GM21360 (cell line): Measurements from ENCODE around the gene INO80C.
"Not testable (repeated sequence)": the region's sequence is repeated elsewhere in the genome, so short reads cannot be mapped to it uniquely, and the experiment has no call there.

ENCODE experiments used
- ATAC-seq: cut with Tn5 transposase; IDR thresholded peaks from one replicate; pipeline ENCODE4 v1.9.1; 2021; ENCODE audit warnings: mild to moderate bottlenecking, moderate library complexity; ENCODE audit not compliant: unreplicated experiment

The INO80C gene

GRCh38 chr18:35489913-35490490 is 7.8 kb downstream of the INO80C start:
- ATAC-seq: no peak

GRCh38 chr18:35489281-35489680 is 8.5 kb downstream of the INO80C start:
- not testable (repeated sequence) for ATAC-seq

- not testable (repeated sequence) for ATAC-seq
These were observed 9.4 kb downstream of the INO80C start for GRCh38 chr18:35488396-35488795.

GRCh38 chr18:35487525-35487924 is 10.2 kb downstream of the INO80C start:
- ATAC-seq: not testable (repeated sequence)

GRCh38 chr18:35485852-35486251 is 11.9 kb downstream of the INO80C start:
- ATAC-seq: no peak

- ATAC-seq: peak; percentile 89
These were observed 13.7 kb downstream of the INO80C start for GRCh38 chr18:35484034-35484433.

GRCh38 chr18:35481960-35482366 is 15.8 kb downstream of the INO80C start:
- ATAC-seq: no peak

- ATAC-seq: no peak
These were observed 17.7 kb downstream of the INO80C start for GRCh38 chr18:35479911-35480586.

- ATAC-seq: no peak
These were observed 19.0 kb downstream of the INO80C start for GRCh38 chr18:35478520-35479435.

GRCh38 chr18:35477974-35478373 is 19.8 kb downstream of the INO80C start:
- no peak for ATAC-seq

GRCh38 chr18:35477497-35477896 is 20.3 kb downstream of the INO80C start:
- ATAC-seq: no peak

GRCh38 chr18:35474884-35475283 is 22.9 kb downstream of the INO80C start:
- no peak for ATAC-seq

GRCh38 chr18:35473562-35473961 is 24.2 kb downstream of the INO80C start:
- no peak for ATAC-seq

- ATAC-seq: no peak
These were observed 27.3 kb downstream of the INO80C start for GRCh38 chr18:35470435-35470834.

- no peak for ATAC-seq
These were observed 28.0 kb downstream of the INO80C start for GRCh38 chr18:35469725-35470124.

GRCh38 chr18:35468711-35469110 is 29.0 kb downstream of the INO80C start:
- ATAC-seq: no peak

GRCh38 chr18:35467624-35468016 is 30.1 kb downstream of the INO80C start:
- ATAC-seq: peak; percentile 55

- ATAC-seq: peak; percentile 18
These were observed 30.7 kb downstream of the INO80C start for GRCh38 chr18:35466815-35467623.

GRCh38 chr18:35466334-35466733 is 31.4 kb downstream of the INO80C start:
- ATAC-seq: no peak

GRCh38 chr18:35465329-35465728 is 32.4 kb downstream of the INO80C start:
- ATAC-seq: no peak

- ATAC-seq: no peak
These were observed 32.9 kb downstream of the INO80C start for GRCh38 chr18:35464831-35465279.
